Effector CD4-positive, alpha-beta T cell (primary cell): ENCODE results near the gene RNASEH1.
"Not testable (repeated sequence)": the region's sequence is repeated elsewhere in the genome, so short reads cannot be mapped to it uniquely, and the experiment has no call there.

ENCODE experiments used
- DNase-seq: peaks from one replicate; pipeline ENCODE4 v3.0.0-alpha.2; 2020

The RNASEH1 gene

DNA sequence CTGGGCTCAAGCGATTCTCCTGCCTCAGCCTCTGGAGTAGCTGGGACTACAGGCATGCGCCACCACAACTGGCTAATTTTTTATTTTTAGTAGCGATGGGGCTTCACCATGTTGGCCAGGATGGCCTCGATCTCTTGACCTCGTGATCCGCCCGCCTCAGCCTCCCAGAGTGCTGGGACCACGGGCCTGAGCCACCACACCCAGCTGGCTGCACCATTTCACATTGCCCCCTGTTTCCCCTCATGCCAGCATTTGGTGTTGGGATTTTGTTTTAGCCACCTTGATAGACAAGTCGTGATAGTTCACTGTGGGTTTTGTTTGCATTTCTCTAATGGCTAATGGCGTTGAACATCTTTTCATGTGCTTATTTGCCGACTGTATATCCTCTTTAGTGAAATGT is 31.0 kb upstream of the RNASEH1 start:
- no peak for DNase-seq

DNA sequence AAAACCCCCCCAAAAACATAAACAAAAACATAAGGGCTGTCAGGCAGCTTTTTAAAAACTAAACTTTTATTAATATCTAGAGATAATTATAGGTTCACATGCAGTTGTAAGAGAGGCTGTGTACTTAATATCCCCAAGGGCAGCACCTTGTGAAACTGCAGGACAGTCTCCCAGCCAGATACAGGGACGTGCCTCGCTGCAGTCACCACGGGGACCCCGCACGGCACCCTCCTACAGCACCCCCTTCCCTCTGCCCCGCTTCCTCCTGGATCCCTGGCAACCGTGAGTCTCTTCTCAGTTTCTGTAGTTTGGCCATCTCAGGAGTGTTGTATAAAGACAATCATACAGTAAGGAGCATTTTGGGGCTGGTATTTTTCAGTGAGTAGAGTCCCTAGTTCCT is 30.0 kb upstream of the RNASEH1 start:
- no peak for DNase-seq

DNA sequence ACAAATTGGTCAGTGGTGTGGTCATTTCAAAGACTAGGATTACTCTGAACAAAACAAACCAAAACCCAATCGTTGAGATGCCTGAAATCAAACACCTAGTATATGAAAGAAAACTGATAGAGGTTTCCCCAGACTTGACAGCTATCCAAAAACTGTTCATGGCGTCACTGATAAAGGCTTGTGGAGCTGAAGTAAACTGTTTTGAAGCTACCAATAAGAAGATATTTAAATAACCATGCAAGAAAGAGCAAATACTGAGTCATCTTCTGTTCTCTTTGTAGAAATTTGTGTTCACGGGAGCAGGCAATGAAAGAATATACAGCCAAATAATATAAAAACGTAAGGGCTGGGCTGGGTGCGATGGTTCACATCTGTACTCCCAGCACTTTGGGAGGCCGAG is 29.3 kb upstream of the RNASEH1 start:
- DNase-seq: no peak

- DNase-seq: no peak
Measured at GRCh38 chr2:3587021-3587420, 28.9 kb upstream of the RNASEH1 start.

DNA sequence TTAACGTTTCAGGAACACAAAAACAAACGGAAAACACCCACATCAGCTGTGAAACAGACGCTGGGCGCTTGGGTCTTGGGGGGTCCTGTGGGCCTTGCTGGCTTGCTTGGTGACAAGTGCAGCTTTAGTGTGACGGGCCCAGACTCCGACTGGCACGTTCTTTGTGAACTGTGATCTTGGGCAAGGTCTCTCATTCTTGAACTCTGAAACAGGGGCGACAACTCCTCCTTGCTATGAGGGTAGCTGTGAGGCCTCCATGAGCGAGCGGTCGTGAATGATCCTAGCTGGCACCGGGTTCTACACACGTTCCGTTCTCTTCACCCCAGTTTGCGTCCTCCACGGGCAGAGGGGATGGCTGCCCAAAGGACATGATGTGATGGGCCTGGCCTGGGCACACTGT is 28.1 kb upstream of the RNASEH1 start:
- no peak for DNase-seq

DNA sequence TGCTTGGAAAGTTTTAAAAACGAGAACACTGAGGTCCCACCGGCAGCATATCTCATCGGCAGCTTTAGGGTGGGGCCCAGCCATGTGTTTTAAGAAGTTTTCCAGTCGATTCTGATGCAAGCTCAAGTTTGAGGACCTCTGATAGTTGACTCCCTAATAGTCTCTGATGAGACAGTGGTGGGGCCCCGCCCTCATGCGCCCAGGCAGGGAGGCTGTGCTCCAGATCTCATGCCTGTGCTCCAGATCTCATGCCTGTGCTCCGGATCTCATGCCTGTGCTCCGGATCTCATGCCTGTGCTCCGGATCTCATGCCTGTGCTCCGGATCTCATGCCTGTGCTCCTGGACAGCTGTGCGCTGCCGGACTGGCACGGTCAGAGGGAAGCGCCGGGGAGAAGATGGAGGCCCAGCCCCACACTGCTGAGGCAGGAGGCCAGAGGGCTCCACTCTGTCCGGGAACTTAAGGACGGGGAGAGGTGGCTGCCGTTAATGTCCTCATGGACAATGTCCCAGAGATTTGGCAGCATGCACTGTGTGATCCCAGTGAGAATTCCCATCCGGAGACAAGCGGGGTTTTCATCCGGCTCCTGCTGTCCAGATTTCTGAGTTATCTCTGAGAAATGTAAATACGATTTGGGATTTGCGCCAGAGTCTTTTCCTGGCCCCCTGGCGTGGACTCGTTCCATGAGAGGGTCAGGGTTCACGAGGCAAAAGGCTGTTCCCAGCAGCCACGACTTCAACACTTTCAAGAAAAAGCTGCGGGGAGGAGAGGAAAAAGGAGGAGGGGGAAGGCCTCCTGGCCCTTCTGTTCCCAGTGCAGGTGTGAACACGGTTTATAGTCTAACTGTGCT is 27.4 kb upstream of the RNASEH1 start:
- no peak for DNase-seq

- DNase-seq: no peak
Measured at GRCh38 chr2:3584608-3585260, 26.6 kb upstream of the RNASEH1 start.

DNA sequence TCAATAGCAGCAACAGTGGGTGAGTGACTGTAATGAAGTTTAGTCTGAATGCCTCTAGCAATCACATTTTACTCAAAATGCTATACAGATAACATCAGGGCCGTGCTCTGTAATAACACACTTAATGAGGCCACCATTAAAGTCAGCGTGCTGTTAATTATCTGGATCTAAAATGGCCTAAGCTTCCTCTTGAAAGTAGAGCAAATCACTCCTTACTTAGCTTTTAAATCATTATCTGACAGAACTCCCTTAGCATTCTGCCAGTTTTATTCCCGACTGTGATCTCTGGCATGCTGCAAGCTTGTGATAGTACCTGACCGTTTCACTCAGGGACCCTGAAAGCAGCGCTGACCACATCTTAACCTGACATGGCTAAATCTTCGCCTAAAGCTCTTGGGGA is 25.9 kb upstream of the RNASEH1 start:
- DNase-seq: no peak

GRCh38 chr2:3581367-3582262 is 23.5 kb upstream of the RNASEH1 start:
- DNase-seq: no peak

DNA sequence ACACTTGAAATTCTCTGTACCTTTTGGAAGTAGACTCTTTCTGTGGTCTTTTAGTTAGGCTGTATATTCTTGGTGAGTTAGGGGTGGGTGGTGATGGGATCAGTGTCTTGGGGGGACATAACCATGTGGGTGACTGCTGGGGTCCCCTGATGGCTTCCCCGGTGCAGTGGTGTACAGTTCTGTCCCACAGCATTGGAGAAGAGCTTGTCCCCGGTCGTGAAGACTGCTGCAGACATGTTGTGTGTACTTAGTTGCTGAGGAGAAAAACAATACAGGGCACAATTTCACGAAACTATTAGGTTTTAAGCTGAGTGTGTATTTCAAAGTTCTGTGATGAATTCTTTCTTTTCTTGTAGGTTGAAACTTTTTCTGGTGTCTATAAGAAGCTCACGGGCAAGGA is 22.3 kb upstream of the RNASEH1 start:
- DNase-seq: no peak

DNA sequence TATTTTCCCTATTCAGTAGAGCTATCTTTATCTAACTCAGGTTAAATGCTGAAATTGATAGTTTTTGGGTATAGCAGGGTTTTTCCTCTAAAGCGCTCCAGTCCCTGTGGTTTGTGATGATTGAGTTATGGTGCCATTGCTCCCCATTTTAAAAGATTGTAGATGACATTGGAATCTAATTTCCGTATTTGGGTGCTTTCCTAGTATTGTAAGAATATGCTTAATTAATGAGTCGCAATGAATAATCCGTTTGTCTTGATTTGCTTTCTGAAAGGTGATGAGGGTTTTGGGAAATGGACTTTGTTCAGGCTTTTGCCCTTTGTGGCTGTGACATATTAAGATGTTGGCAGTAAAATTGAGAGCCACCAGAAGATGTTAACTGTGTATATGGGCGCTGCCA is 20.9 kb upstream of the RNASEH1 start:
- no peak for DNase-seq

GRCh38 chr2:3576263-3576630 is 18.1 kb upstream of the RNASEH1 start:
- not testable (repeated sequence) for DNase-seq

DNA sequence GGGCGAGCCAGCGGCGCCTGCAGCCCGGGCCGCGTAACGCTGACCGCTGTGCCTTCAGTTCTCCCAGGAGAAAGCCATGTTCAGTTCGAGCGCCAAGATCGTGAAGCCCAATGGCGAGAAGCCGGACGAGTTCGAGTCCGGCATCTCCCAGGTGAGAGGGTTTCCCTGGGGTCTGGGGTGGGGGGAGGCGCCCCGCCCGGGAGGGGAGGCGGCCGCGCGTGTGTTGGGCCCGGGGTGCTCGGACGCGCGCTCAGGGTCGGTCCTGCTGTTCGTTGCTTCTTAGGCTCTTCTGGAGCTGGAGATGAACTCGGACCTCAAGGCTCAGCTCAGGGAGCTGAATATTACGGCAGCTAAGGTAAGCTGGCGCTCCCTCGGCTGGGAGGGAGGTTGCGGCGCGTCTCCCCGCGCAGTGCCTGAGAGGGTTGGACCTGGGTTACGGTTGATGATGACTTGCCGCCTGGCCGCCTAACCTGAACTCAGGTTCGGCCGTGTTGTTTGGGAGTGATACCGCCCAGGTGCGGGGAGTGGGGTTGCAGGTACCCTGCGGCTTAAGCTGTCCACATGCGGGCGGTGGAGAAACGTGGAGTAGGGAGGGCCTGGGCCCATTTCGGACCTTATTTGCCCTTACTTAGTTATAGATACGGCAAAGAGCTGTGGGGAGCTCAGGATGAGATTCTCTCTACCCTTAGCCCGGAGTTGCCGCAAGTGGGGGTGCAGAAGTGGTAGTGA is 17.6 kb upstream of the RNASEH1 start:
- DNase-seq: peak; percentile 25

GRCh38 chr2:3574155-3574554 is 16.0 kb upstream of the RNASEH1 start:
- no peak for DNase-seq

- DNase-seq: no peak
Measured at GRCh38 chr2:3572620-3573019, 14.5 kb upstream of the RNASEH1 start.

DNA sequence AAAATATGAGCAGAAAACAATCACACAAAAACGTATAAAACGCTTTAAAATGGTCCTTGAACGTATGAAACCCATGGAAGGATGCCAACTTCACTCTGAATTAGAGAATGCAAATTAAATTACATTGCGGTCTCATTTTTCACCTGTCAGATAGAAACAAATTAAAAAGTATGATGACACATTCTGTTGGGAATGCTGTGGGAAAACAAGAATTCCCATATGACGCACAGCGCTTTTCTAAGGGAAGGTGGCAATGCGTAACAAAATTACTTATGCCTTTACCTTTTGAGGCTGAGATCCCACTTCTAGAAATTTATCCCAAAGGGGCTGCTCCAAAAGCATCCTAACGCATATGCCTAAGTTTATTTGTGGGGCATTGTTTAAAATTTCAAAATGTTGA is 13.2 kb upstream of the RNASEH1 start:
- no peak for DNase-seq

DNA sequence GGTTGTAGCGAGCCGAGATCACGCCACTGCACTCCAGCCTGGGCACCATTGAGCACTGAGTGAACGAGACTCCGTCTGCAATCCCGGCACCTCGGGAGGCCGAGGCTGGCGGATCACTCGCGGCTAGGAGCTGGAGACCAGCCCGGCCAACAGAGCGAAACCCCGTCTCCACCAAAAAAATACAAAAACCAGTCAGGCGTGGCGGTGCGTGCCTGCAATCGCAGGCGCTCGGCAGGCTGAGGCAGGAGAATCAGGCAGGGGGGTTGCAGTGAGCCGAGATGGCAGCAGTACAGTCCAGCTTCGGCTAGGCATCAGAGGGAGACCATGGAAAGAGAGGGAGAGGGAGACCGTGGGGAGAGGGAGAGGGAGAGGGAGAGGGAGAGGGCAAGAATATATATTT is 11.5 kb upstream of the RNASEH1 start:
- not testable (repeated sequence) for DNase-seq

- DNase-seq: no peak
Measured at GRCh38 chr2:3566806-3567205, 8.7 kb upstream of the RNASEH1 start.

GRCh38 chr2:3565117-3565516 is 7.0 kb upstream of the RNASEH1 start:
- DNase-seq: no peak

- no peak for DNase-seq
Measured at GRCh38 chr2:3563521-3563976, 5.4 kb upstream of the RNASEH1 start.

DNA sequence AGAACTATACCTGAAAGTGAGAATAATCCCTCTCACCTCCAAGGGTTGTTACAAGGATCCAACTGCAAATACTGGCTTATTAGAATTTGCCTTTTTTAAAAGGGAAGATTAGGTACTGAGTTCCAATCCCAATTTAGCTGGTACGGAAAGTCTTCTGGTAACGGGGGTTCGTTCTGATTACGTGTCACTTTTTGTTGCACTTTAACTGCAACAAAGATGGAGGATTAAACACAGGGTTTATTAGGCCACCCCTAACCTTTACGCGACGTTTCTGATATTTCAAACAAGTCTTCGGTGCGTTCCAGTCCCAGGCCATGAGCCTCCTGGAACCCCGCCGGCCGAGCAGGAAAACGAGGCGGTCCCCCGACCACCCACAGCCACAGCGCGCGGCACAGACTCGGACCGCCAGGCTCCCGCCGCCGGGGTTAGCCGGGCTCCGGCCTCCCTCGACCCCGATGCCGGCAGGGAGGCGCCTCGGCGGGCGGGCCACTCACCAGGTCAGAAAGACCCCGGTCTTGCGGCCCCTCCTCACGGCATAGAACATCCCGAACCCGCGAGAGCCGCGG is 411 bp downstream of the RNASEH1 start:
- no peak for DNase-seq

GRCh38 chr2:3553946-3554345 is 4.2 kb downstream of the RNASEH1 start:
- DNase-seq: no peak
